Trophoblast cell (in vitro differentiated cells and primary cell): ENCODE data around the gene UFC1.

Experiments used
- DNase-seq, 2 donors: peaks; one replicate each; pipeline ENCODE4 v3.0.0-alpha.2; 2016
- H2AFZ ChIP-seq: 2 replicates; pipeline ENCODE4 v1.6.1; 2013; ENCODE audit warnings: low read length, moderate library complexity, mild to moderate bottlenecking; ENCODE audit not compliant: insufficient read depth, poor library complexity
- H2AK5ac ChIP-seq: 2 replicates; pipeline ENCODE4 v1.6.1; 2013; ENCODE audit warnings: mild to moderate bottlenecking, low read length
- H2BK120ac ChIP-seq: 2 replicates; pipeline ENCODE4 v1.6.1; 2013; ENCODE audit warnings: low read length, mild to moderate bottlenecking, moderate library complexity; ENCODE audit not compliant: insufficient read depth, poor library complexity
- H2BK12ac ChIP-seq: 2 replicates; pipeline ENCODE4 v1.6.1; 2013; ENCODE audit warnings: mild to moderate bottlenecking, low read length, moderate library complexity
- H2BK5ac ChIP-seq: 2 replicates; pipeline ENCODE4 v1.6.1; 2013; ENCODE audit warnings: low read length, low read depth, moderate library complexity, mild to moderate bottlenecking; ENCODE audit not compliant: poor library complexity
- H3K14ac ChIP-seq: 2 replicates; pipeline ENCODE4 v1.6.1; 2013; ENCODE audit warnings: mild to moderate bottlenecking, low read length
- H3K18ac ChIP-seq: 2 replicates; pipeline ENCODE4 v1.6.1; 2013; ENCODE audit warnings: mild to moderate bottlenecking, low read length
- H3K23ac ChIP-seq: 2 replicates; pipeline ENCODE4 v1.6.1; 2013; ENCODE audit warnings: low read length
- H3K27ac ChIP-seq: 2 replicates; pipeline ENCODE4 v1.5.1; 2013; ENCODE audit warnings: low read depth, mild to moderate bottlenecking, inconsistent platforms, low read length, moderate library complexity
- H3K27me3 ChIP-seq: 2 replicates; pipeline ENCODE4 v1.6.1; 2013; ENCODE audit warnings: inconsistent platforms, mild to moderate bottlenecking, low read length, moderate library complexity; ENCODE audit not compliant: insufficient read depth
- H3K36me3 ChIP-seq, 2 experiments: 1 replicate in 1 of 2; 2 replicates in 1 of 2; pipeline ENCODE4 v1.6.1; 2013; ENCODE audit warnings: low read length in 2 of 2, mild to moderate bottlenecking in 2 of 2, moderate library complexity in 1 of 2; ENCODE audit not compliant: insufficient read depth in 2 of 2, control insufficient read depth in 1 of 2
- H3K4ac ChIP-seq: 2 replicates; pipeline ENCODE4 v1.6.1; 2013; ENCODE audit warnings: low read depth, mild to moderate bottlenecking, low read length, moderate library complexity
- H3K4me1 ChIP-seq, 2 experiments: 1 replicate in 1 of 2; 2 replicates in 1 of 2; pipeline ENCODE4 v1.6.1; 2013; ENCODE audit warnings: low read length in 2 of 2, mild to moderate bottlenecking in 2 of 2, moderate library complexity in 1 of 2; ENCODE audit not compliant: insufficient read depth in 2 of 2, control insufficient read depth in 1 of 2
- H3K4me2 ChIP-seq: 2 replicates; pipeline ENCODE4 v1.6.1; 2013; ENCODE audit warnings: inconsistent platforms, mild to moderate bottlenecking, low read length, moderate library complexity
- H3K4me3 ChIP-seq: 2 replicates; pipeline ENCODE4 v1.5.1; 2013; ENCODE audit warnings: mild to moderate bottlenecking, low read depth, low read length, inconsistent platforms
- H3K79me1 ChIP-seq: one replicate; pipeline ENCODE4 v1.6.1; 2013; ENCODE audit warnings: low read length
- H3K79me2 ChIP-seq: 2 replicates; pipeline ENCODE4 v1.6.1; 2013; ENCODE audit warnings: low read length, mild to moderate bottlenecking; ENCODE audit not compliant: control insufficient read depth, insufficient read depth, poor library complexity
- H3K9ac ChIP-seq: 2 replicates; pipeline ENCODE4 v1.6.1; 2013; ENCODE audit warnings: mild to moderate bottlenecking, low read length
- H3K9me3 ChIP-seq: 2 replicates; pipeline ENCODE4 v1.6.1; 2013; ENCODE audit warnings: low read depth, mild to moderate bottlenecking, control low read depth, inconsistent platforms, low read length; ENCODE audit not compliant: insufficient read depth
- H4K12ac ChIP-seq: 2 replicates; pipeline ENCODE4 v1.6.1; 2013; ENCODE audit warnings: low read depth, mild to moderate bottlenecking, low read length, moderate library complexity
- H4K8ac ChIP-seq: 2 replicates; pipeline ENCODE4 v1.6.1; 2013; ENCODE audit warnings: low read depth, mild to moderate bottlenecking, low read length, moderate library complexity
- H4K91ac ChIP-seq: one replicate; pipeline ENCODE4 v1.6.1; 2013; ENCODE audit warnings: low read depth, mild to moderate bottlenecking, low read length, moderate library complexity
- WGBS: extraction: QIAGEN DNeasy Blood & Tissue Kit; methylation state at CpG from one replicate; pipeline ENCODE4 v1.1.7; 2013; ENCODE audit warnings: missing lambda C conversion rate; ENCODE audit not compliant: insufficient read length, insufficient coverage; ENCODE audit errors: extremely low coverage; 5-methylcytosine and 5-hydroxymethylcytosine counted together

UFC1 gene

DNA sequence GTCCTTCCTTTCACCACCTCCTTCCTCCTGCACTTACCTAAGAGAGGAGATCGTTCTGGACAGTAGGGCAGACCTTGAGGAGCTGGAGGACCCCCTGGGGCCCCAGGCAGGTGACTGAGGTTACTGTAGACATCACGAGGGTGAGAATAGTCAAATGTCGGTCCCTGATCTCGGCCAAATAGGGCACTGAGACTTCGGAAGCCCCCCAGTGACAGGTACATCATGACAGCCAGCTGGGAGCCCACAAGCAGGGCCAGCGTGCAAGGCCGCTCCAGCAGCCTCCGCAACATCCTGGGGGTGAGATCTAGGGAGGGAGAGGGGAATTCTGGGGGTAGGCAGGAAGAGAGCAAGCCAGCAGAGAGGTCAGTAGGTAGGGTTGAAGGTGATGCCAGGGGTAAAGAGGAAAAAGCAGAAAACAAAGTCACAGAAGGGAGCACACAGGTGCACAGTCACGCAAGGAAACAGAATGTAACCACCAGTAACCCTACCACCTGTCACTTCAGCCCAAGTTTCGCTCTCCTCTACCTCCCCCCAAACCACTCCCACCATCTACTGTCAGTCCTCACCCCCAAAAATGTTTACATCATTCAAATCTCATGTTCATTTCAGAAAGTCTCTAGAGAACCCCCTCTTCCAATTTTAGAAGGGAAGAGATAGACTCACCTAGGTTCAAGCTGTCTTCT lies 22.1 kb downstream of the UFC1 start:
- Histone ChIP-seq H3K9me3 (peaks cover 2% of the 10 kb centered on the region), H3K79me1 (peaks cover 8% of the 10 kb centered on the region), H3K9ac (no peak overlapping the region), H2BK5ac (no peak overlapping the region), H3K27ac (no peak overlapping the region), H3K18ac (no peak overlapping the region), H3K27me3 (no peaks in the 10 kb centered on the region), H3K4ac (no peak overlapping the region), H2BK120ac (no peak overlapping the region), H3K4me2 (peak overlapping the region; percentile 97), H3K23ac (no peak overlapping the region), H4K91ac (no peak overlapping the region), H2AK5ac (no peak overlapping the region), H4K12ac (no peak overlapping the region), H4K8ac (no peak overlapping the region), H3K14ac (no peak overlapping the region), H3K4me1 (peaks cover 6 to 8% of the 10 kb centered on the region in 2 experiments), H2AFZ (no peak overlapping the region), H3K36me3 (peaks cover 29 to 39% of the 10 kb centered on the region in 2 experiments), H2BK12ac (no peak overlapping the region), H3K4me3 (no peak overlapping the region), H3K79me2 (peaks cover 8% of the 10 kb centered on the region)
- no peak for DNase-seq
- WGBS: no CpG with 5 or more reads among the region's 10 CpGs

DNA sequence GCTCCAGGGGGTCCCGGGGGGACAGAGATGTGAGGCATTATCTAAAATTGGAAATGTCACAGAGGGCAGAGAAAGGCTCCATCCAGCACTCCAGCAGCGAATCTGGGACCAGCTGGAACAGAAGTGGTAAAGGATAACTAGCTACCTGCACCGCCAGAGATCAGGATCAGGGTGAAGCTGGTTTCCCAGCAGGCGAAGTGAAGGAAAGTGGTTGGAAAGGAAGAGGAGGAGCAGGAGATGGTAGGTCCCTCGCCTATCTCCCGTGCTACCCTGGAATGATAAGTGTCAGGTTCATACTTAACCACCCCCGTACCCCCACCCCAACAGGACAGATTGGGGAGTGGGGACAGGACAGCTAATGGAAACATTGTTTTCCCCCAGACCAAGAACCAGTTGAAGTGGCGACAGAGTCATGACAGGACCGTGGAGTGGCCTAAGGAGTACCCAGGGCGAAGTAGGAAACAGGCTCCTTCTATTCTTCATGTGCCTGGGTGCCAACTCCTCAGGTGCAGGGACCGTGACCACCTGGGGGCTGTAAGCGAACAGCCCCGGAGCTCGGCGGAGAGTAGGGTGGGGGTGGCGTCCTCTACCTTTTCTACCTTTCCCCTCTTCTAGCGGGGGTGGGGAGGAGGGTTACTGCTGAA lies 22.8 kb downstream of the UFC1 start:
- DNase-seq: no peak
- Histone ChIP-seq H3K18ac (peak overlapping the region; percentile 14), H3K4me2 (peak overlapping the region; percentile 97), H3K79me1 (peaks cover 8% of the 10 kb centered on the region), H3K4ac (no peak overlapping the region), H3K4me3 (peak overlapping the region; percentile 91), H4K12ac (no peak overlapping the region), H3K4me1 (peaks cover 6 to 8% of the 10 kb centered on the region in 2 experiments), H2BK5ac (no peak overlapping the region), H3K23ac (no peak overlapping the region), H3K79me2 (peaks cover 8% of the 10 kb centered on the region), H3K27ac (no peak overlapping the region), H3K9ac (peak overlapping the region; percentile 87), H2BK12ac (no peak overlapping the region), H2AK5ac (no peak overlapping the region), H4K8ac (peak overlapping the region; percentile 96), H3K9me3 (peaks cover 2% of the 10 kb centered on the region), H3K36me3 (peaks cover 24 to 33% of the 10 kb centered on the region in 2 experiments), H4K91ac (peak overlapping the region; percentile 92), H2AFZ (no peak overlapping the region), H2BK120ac (peak overlapping the region; percentile 88), H3K14ac (peak overlapping the region; percentile 96), H3K27me3 (no peaks in the 10 kb centered on the region)
- no CpG with 5 or more reads among the region's 17 CpGs for WGBS

DNA sequence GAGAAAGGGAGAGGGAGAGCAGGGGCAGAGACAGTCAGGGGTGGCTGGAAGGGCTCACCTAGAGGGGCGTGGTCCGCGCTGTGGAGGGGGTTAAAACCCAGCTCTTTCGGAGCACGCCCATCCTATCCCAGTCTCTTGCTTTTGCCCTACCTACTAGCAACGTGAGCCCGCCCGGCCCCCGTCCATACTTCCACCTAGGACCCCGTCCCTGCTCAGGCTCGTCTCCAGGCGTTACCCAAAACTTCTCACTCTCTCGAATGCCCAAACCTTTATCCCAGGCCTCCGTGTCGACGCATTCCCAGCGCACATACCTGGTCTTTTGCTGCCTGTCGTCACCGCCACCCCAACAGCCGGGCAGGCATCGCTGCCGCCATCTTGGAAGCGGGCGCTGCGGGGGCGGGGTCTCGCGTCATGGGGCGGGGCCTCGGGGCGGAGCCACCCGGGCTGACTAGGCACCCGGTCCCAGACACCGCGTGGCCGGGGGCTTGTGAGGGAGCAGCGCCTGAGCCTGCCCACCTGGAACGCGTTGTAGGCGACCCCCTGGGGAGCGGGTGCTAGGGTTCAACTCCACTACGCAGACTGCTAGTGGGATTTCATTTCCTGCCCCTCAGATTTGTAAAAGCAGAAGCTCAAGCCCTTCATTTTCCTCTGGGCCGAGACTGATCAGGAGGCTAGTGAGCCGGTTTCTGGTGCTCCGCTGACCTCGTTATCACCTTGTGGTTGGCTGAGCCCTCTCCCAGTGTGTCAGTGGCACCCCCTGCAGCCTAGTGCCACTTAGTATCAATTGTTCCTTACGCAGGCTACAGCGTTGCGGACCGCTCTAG lies 23.5 kb downstream of the UFC1 start, which contains the start of gene B4GALT3:
Gene B4GALT3 (minus strand): TSS at position 396 of the 824 bp plus-strand sequence. CDS start 1,447 bp downstream, outside the sequence.
- peak within 1 kb of the TSS; percentile 98 for H3K18ac ChIP-seq
- WGBS: no CpG with 5 or more reads among the region's 50 CpGs

DNA sequence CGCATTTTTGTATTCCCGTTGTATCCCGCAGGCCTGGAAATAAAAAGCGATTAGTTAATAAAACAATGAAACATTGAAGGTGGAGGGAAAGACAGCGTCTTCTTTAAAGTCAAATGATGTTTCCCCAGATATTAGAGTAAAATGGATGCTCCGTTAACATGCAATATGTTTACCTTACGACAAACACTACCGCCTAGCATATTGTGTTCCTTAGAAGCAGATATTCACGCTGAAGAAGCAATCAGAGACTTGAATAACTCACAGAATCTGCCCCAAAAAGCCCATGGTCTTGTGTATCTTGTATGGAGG lies 24.1 kb downstream of the UFC1 start:
- Histone ChIP-seq H3K9me3 (peaks cover 2% of the 10 kb centered on the region), H2AFZ (peak overlapping the region; percentile 95), H3K14ac (no peak overlapping the region), H3K79me2 (peaks cover 8% of the 10 kb centered on the region), H3K4me1 (peaks cover 6 to 8% of the 10 kb centered on the region in 2 experiments), H3K4ac (no peak overlapping the region), H3K79me1 (peaks cover 8% of the 10 kb centered on the region), H3K27ac (no peak overlapping the region), H3K27me3 (no peaks in the 10 kb centered on the region), H4K91ac (peak overlapping the region; percentile 76), H3K23ac (no peak overlapping the region), H2AK5ac (no peak overlapping the region), H4K8ac (peak overlapping the region; percentile 95), H3K4me2 (peak overlapping the region; percentile 97), H2BK120ac (peak overlapping the region; percentile 33), H3K9ac (no peak overlapping the region), H2BK12ac (no peak overlapping the region), H4K12ac (no peak overlapping the region), H2BK5ac (no peak overlapping the region), H3K4me3 (peak overlapping the region; percentile 13), H3K18ac (peak overlapping the region; percentile 54), H3K36me3 (peaks cover 16 to 21% of the 10 kb centered on the region in 2 experiments)
- no CpG with 5 or more reads among the region's 9 CpGs for WGBS
- DNase-seq: no peak

More for the DNA sequence above, 23.5 kb downstream of the UFC1 start, which contains the start of gene B4GALT3:
- peak within 1 kb of the TSS; percentile 96 for H4K8ac ChIP-seq
- H3K79me1 ChIP-seq: peaks cover 8% of the 10 kb centered on the region
- H3K9ac ChIP-seq: peak within 1 kb of the TSS; percentile 87
- H3K4me2 ChIP-seq: peak within 1 kb of the TSS; percentile 97
- H3K4me1 ChIP-seq: peaks cover 6 to 8% of the 10 kb centered on the region in 2 experiments
- no peak within 1 kb of the TSS for H2BK12ac ChIP-seq
- peaks cover 19 to 27% of the 10 kb centered on the region in 2 experiments for H3K36me3 ChIP-seq
- peak within 1 kb of the TSS; percentile 12 for H2AK5ac ChIP-seq
- H3K4ac ChIP-seq: peak within 1 kb of the TSS; percentile 53
- H3K27ac ChIP-seq: peak within 1 kb of the TSS; percentile 31
- H3K14ac ChIP-seq: peak within 1 kb of the TSS; percentile 96
- peaks cover 8% of the 10 kb centered on the region for H3K79me2 ChIP-seq
- H3K23ac ChIP-seq: no peak within 1 kb of the TSS
- no peaks in the 10 kb centered on the region for H3K27me3 ChIP-seq
- peak; percentile 80 to 87 for DNase-seq
- H4K12ac ChIP-seq: peak within 1 kb of the TSS; percentile 87
- peaks cover 2% of the 10 kb centered on the region for H3K9me3 ChIP-seq
- H2BK5ac ChIP-seq: peak within 1 kb of the TSS; percentile 82
- peak within 1 kb of the TSS; percentile 88 for H2BK120ac ChIP-seq
- H4K91ac ChIP-seq: peak within 1 kb of the TSS; percentile 92
- peak within 1 kb of the TSS; percentile 91 for H3K4me3 ChIP-seq
- H2AFZ ChIP-seq: peak within 1 kb of the TSS; percentile 95
